ES-I3 (cell line): Measurements from ENCODE around the gene ENOX2.

Experiments used
- H3K36me3 ChIP-seq: 2 replicates; pipeline ENCODE4 v1.6.1; 2013; ENCODE audit warnings: mild to moderate bottlenecking, low read length, control low read depth, moderate library complexity; ENCODE audit not compliant: insufficient read depth
- H3K4me1 ChIP-seq: 2 replicates; pipeline ENCODE4 v1.6.1; 2013; ENCODE audit warnings: mild to moderate bottlenecking, control low read depth, low read length; ENCODE audit not compliant: insufficient read depth
- H3K9ac ChIP-seq: 2 replicates; pipeline ENCODE4 v1.6.1; 2013; ENCODE audit warnings: low read depth, mild to moderate bottlenecking, low read length, moderate library complexity
- H3K9me3 ChIP-seq: 2 replicates; pipeline ENCODE4 v1.6.1; 2013; ENCODE audit warnings: mild to moderate bottlenecking, low read length, moderate library complexity; ENCODE audit not compliant: control insufficient read depth, insufficient read depth

ENOX2 gene

GRCh38 chrX:130861462-130861861 lies 41.5 kb downstream of the ENOX2 start:
- H3K36me3 ChIP-seq: no peaks in the 10 kb centered on the region
- no peaks in the 10 kb centered on the region for H3K9me3 ChIP-seq
- no peaks in the 10 kb centered on the region for H3K4me1 ChIP-seq
- H3K9ac ChIP-seq: no peak overlapping the region

GRCh38 chrX:130857207-130857606 lies 45.8 kb downstream of the ENOX2 start:
- Histone ChIP-seq H3K4me1 (no peaks in the 10 kb centered on the region), H3K36me3 (no peaks in the 10 kb centered on the region), H3K9ac (no peak overlapping the region), H3K9me3 (no peaks in the 10 kb centered on the region)

- Histone ChIP-seq H3K36me3 (no peaks in the 10 kb centered on the region), H3K9me3 (no peaks in the 10 kb centered on the region), H3K9ac (no peak overlapping the region), H3K4me1 (no peaks in the 10 kb centered on the region)
Measured at GRCh38 chrX:130851569-130851968, 51.4 kb downstream of the ENOX2 start.

- Histone ChIP-seq H3K9me3 (no peaks in the 10 kb centered on the region), H3K4me1 (peaks cover 3% of the 10 kb centered on the region; the same call in 1 of the 2 replicates), H3K9ac (no peak overlapping the region), H3K36me3 (no peaks in the 10 kb centered on the region)
Measured at GRCh38 chrX:130848763-130849162, 54.2 kb downstream of the ENOX2 start.

GRCh38 chrX:130846746-130847145 lies 56.3 kb downstream of the ENOX2 start:
- no peaks in the 10 kb centered on the region for H3K9me3 ChIP-seq
- peaks cover 3% of the 10 kb centered on the region; the same call in 1 of the 2 replicates for H3K4me1 ChIP-seq
- no peaks in the 10 kb centered on the region for H3K36me3 ChIP-seq
- no peak overlapping the region for H3K9ac ChIP-seq

GRCh38 chrX:130841776-130842175 lies 61.2 kb downstream of the ENOX2 start:
- Histone ChIP-seq H3K9ac (no peak overlapping the region), H3K9me3 (no peaks in the 10 kb centered on the region), H3K36me3 (no peaks in the 10 kb centered on the region), H3K4me1 (peaks cover 3% of the 10 kb centered on the region; the same call in 1 of the 2 replicates)

- no peak overlapping the region for H3K9ac ChIP-seq
- peaks cover 9% of the 10 kb centered on the region; the same call in 1 of the 2 replicates for H3K4me1 ChIP-seq
- no peaks in the 10 kb centered on the region for H3K9me3 ChIP-seq
- no peaks in the 10 kb centered on the region for H3K36me3 ChIP-seq
Measured at GRCh38 chrX:130840345-130840744, 62.7 kb downstream of the ENOX2 start.

- no peaks in the 10 kb centered on the region for H3K9me3 ChIP-seq
- no peaks in the 10 kb centered on the region for H3K36me3 ChIP-seq
- peaks cover 14% of the 10 kb centered on the region; the same call in 1 of the 2 replicates for H3K4me1 ChIP-seq
- no peak overlapping the region for H3K9ac ChIP-seq
Measured at GRCh38 chrX:130836447-130836846, 66.6 kb downstream of the ENOX2 start.

- Histone ChIP-seq H3K9me3 (no peaks in the 10 kb centered on the region), H3K36me3 (no peaks in the 10 kb centered on the region), H3K4me1 (peaks cover 14% of the 10 kb centered on the region; the same call in 1 of the 2 replicates), H3K9ac (no peak overlapping the region)
Measured at GRCh38 chrX:130834830-130835229, 68.2 kb downstream of the ENOX2 start.

- Histone ChIP-seq H3K9me3 (no peaks in the 10 kb centered on the region), H3K36me3 (no peaks in the 10 kb centered on the region), H3K4me1 (peaks cover 14% of the 10 kb centered on the region; the same call in 1 of the 2 replicates), H3K9ac (no peak overlapping the region)
Measured at GRCh38 chrX:130834149-130834548, 68.9 kb downstream of the ENOX2 start.

GRCh38 chrX:130831347-130831722 lies 71.7 kb downstream of the ENOX2 start:
- Histone ChIP-seq H3K36me3 (no peaks in the 10 kb centered on the region), H3K9ac (no peak overlapping the region), H3K9me3 (no peaks in the 10 kb centered on the region), H3K4me1 (peaks cover 11% of the 10 kb centered on the region; the same call in 1 of the 2 replicates)

GRCh38 chrX:130830599-130831346 lies 72.2 kb downstream of the ENOX2 start:
- H3K9ac ChIP-seq: no peak overlapping the region
- no peaks in the 10 kb centered on the region for H3K9me3 ChIP-seq
- no peaks in the 10 kb centered on the region for H3K36me3 ChIP-seq
- H3K4me1 ChIP-seq: peaks cover 8% of the 10 kb centered on the region; the same call in 1 of the 2 replicates

GRCh38 chrX:130829526-130830515 lies 73.2 kb downstream of the ENOX2 start:
- Histone ChIP-seq H3K4me1 (peaks cover 8% of the 10 kb centered on the region; the same call in 1 of the 2 replicates), H3K36me3 (no peaks in the 10 kb centered on the region), H3K9me3 (no peaks in the 10 kb centered on the region), H3K9ac (no peak overlapping the region)

GRCh38 chrX:130828641-130829040 lies 74.4 kb downstream of the ENOX2 start:
- no peaks in the 10 kb centered on the region for H3K36me3 ChIP-seq
- no peaks in the 10 kb centered on the region for H3K9me3 ChIP-seq
- peaks cover 4% of the 10 kb centered on the region; the same call in 1 of the 2 replicates for H3K4me1 ChIP-seq
- no peak overlapping the region for H3K9ac ChIP-seq
